ENCODE measurements around the gene ERV3-1. TPM values are rescaled to one million over a fixed set of nuclear protein-coding genes. Genes with fewer than 3 reads are reported as not detected.
"Not testable (repeated sequence)": the region's sequence is repeated elsewhere in the genome, so short reads cannot be mapped to it uniquely, and the experiment has no call there.

ERV3-1 gene
- total RNA-seq, 1 experiment from 2014 or later, result 22.5 TPM

DNA sequence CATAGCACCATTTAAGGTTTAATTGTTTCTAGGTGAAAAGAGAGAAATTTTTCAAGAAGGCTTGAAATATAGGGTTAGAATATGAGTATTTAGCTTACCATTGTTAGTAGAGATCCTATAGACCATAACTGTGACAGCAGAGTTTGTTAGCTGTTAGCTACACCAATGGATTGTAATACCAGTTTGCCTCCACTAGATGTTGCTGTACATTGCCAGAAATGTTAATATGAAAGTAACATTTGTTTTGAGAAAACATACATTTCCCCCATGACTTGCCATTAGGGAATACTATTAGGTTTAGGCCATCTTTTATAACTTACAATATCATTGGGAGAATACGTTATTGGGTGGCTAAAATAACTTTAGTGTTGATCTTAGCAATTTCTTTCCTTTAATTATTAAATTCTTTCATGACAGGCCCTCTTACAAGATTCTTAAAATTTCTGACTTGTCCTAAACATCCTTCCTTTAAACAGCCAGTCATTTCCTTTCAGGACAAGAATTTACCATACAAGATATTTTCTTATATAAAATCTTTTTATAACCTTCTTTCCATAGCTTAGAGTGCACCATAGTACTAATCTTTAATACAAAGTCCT is 55.1 kb downstream of the ERV3-1 start:
- intact Hi-C loops (cut with micrococcal nuclease; ENCODE audit: unreplicated experiment), result loop anchor here (1.0 kb wide), 1 partner anchor 356 kb away; no protein-coding TSS in a partner anchor
- ChIA-PET CTCF (interaction anchor here (1.0 kb wide), 1 partner anchor 86 kb away, joined by 12 read pairs; no protein-coding TSS in a partner anchor), POLR2A (ENCODE audit: unreplicated experiment) (no interaction called here)
- H3K36me3 ChIP-seq (ENCODE audit: low read depth), result no peaks in the 10 kb centered on the region
- no peak for TF ChIP-seq EZH2 (IDR thresholded peaks at IDR 0.05; ENCODE audit: low read depth)
- peak; percentile 86 for TF ChIP-seq CTCF (conservative IDR thresholded peaks at IDR 0.05)
- no peak overlapping the region for H3K4me3 ChIP-seq
- no peaks in the 10 kb centered on the region for H3K27me3 ChIP-seq (ENCODE audit: insufficient read depth, low read depth)
- H3K79me2 ChIP-seq (ENCODE audit: low read depth), result no peaks in the 10 kb centered on the region
- no peaks in the 10 kb centered on the region for H3K4me1 ChIP-seq (replicated peaks; ENCODE audit: insufficient read depth)
- no peaks in the 10 kb centered on the region for H3K9me2 ChIP-seq (ENCODE audit: insufficient read depth)
- H3K27ac ChIP-seq, result no peak overlapping the region
- no peak for DNase-seq
- H4K20me1 ChIP-seq (ENCODE audit: insufficient read depth), result no peaks in the 10 kb centered on the region
- H3K9me3 ChIP-seq (ENCODE audit: insufficient read depth, low read depth), result no peaks in the 10 kb centered on the region; the same call in 1 of the 2 replicates
- no peaks in the 10 kb centered on the region for H3F3A ChIP-seq (ENCODE audit: insufficient read depth, low read depth)
- H2AFZ ChIP-seq, result no peak overlapping the region
- no TSS peak for BruUV-seq (replicated peaks)
- no peak overlapping the region for H3K4me2 ChIP-seq

GRCh38 chr7:64950673-64951072 is 55.8 kb downstream of the ERV3-1 start:
- H3K27ac ChIP-seq; H3K36me3 ChIP-seq (ENCODE audit: low read depth); BruUV-seq (replicated peaks); H3K4me1 ChIP-seq (replicated peaks; ENCODE audit: insufficient read depth); H3K79me2 ChIP-seq (ENCODE audit: low read depth); DNase-seq; H3K4me3 ChIP-seq; H4K20me1 ChIP-seq (ENCODE audit: insufficient read depth); H3K4me2 ChIP-seq; H3K27me3 ChIP-seq (ENCODE audit: insufficient read depth, low read depth); H2AFZ ChIP-seq; H3F3A ChIP-seq (ENCODE audit: insufficient read depth, low read depth); H3K9me2 ChIP-seq (ENCODE audit: insufficient read depth); H3K9me3 ChIP-seq (ENCODE audit: insufficient read depth, low read depth); POLR2A ChIA-PET (ENCODE audit: unreplicated experiment): not testable (repeated sequence)
- CTCF ChIA-PET, result interaction anchor here (1.0 kb wide), 1 partner anchor 87 kb away, joined by 12 read pairs; no protein-coding TSS in a partner anchor
- intact Hi-C loops (cut with micrococcal nuclease; ENCODE audit: unreplicated experiment), result loop anchor here (1.0 kb wide), 1 partner anchor 357 kb away; no protein-coding TSS in a partner anchor

GRCh38 chr7:64948774-64949173 is 57.7 kb downstream of the ERV3-1 start:
- BruUV-seq (replicated peaks); H2AFZ ChIP-seq; H3K36me3 ChIP-seq (ENCODE audit: low read depth); CTCF ChIA-PET; H3K9me3 ChIP-seq (ENCODE audit: insufficient read depth, low read depth); H3K9me2 ChIP-seq (ENCODE audit: insufficient read depth); H3K4me2 ChIP-seq; H3K27me3 ChIP-seq (ENCODE audit: insufficient read depth, low read depth); H4K20me1 ChIP-seq (ENCODE audit: insufficient read depth); H3K4me1 ChIP-seq (replicated peaks; ENCODE audit: insufficient read depth); intact Hi-C loops (cut with micrococcal nuclease; ENCODE audit: unreplicated experiment); H3F3A ChIP-seq (ENCODE audit: insufficient read depth, low read depth); H3K4me3 ChIP-seq; H3K79me2 ChIP-seq (ENCODE audit: low read depth); POLR2A ChIA-PET (ENCODE audit: unreplicated experiment); H3K27ac ChIP-seq; DNase-seq: not testable (repeated sequence)

DNA sequence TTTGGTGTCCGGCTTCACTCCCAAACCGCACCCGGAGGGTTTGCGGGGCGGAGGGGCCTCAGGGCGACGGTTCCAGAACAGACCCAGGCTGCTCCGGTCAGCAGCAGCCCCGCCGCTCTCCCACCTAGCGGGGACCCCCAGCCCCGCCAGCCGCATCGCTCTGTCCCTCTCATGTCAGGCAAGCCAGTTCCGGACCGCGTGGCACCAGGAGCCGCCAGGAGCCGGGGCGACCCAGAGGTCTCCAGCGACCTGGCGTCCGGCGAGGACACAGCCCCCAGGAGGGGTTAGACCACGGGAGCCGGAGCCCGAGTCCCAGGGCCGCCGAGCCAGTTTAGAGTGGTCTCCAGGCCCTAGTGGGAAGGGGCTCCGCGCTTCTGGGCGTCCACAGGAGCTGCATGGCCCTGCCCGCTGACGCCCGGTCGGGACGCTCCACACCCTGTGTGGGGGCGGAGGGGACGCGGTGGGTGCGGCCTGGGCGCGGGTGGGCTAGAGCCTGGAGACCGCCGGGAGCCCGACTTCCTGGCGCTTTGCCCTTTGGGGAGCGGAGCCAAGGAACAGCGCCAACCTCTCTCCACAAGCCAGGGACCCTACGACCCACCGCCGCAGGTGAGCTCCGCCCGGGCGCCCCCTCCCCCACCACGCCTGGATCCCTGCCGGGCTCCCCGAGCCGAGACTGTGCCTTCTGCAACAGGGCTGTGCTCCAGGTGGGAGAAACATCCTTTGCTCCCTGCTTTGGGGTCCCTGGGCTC is 59.1 kb downstream of the ERV3-1 start:
- intact Hi-C loops (cut with micrococcal nuclease; ENCODE audit: unreplicated experiment), result no loop called here
- H3K27ac ChIP-seq, result no peak overlapping the region
- TF ChIP-seq CTCF (conservative IDR thresholded peaks at IDR 0.05) (no peak), EZH2 (IDR thresholded peaks at IDR 0.05; ENCODE audit: low read depth) (no peak)
- no peak overlapping the region for H3K4me3 ChIP-seq
- no TSS peak for BruUV-seq (replicated peaks)
- no peaks in the 10 kb centered on the region for H3K36me3 ChIP-seq (ENCODE audit: low read depth)
- H3K4me1 ChIP-seq (replicated peaks; ENCODE audit: insufficient read depth), result no peaks in the 10 kb centered on the region
- H2AFZ ChIP-seq, result no peak overlapping the region
- no peak for DNase-seq
- no peaks in the 10 kb centered on the region for H3K79me2 ChIP-seq (ENCODE audit: low read depth)
- POLR2A ChIA-PET (ENCODE audit: unreplicated experiment), result no interaction called here
- H3F3A ChIP-seq (ENCODE audit: insufficient read depth, low read depth), result no peaks in the 10 kb centered on the region
- no peak overlapping the region for H3K4me2 ChIP-seq
- H4K20me1 ChIP-seq (ENCODE audit: insufficient read depth), result no peaks in the 10 kb centered on the region
- no peaks in the 10 kb centered on the region for H3K9me2 ChIP-seq (ENCODE audit: insufficient read depth)
- no peaks in the 10 kb centered on the region; the same call in 1 of the 2 replicates for H3K9me3 ChIP-seq (ENCODE audit: insufficient read depth, low read depth)
- no peaks in the 10 kb centered on the region for H3K27me3 ChIP-seq (ENCODE audit: insufficient read depth, low read depth)
- CTCF ChIA-PET, result no interaction called here

Measured in PC-9 (cell line).